Suprapubic skin (tissue), 4 donors: ENCODE data around the gene SF3A2. TPM values are rescaled to one million over a fixed set of nuclear protein-coding genes. Genes with fewer than 3 reads are reported as not detected.

Source experiments
- DNase-seq, 2 donors: peaks; one replicate each; pipeline ENCODE4 v3.0.0-alpha.2; 2019; ENCODE audit warnings: low spot score in 2 of 2
- H3K27ac ChIP-seq: fragments of 200-600 bp; sonication (generic); one replicate; pipeline ENCODE4 v1.5.1; 2019
- H3K27me3 ChIP-seq: fragments of 200-600 bp; sonication (generic); one replicate; pipeline ENCODE4 v1.5.1; 2019
- H3K36me3 ChIP-seq: fragments of 200-600 bp; sonication (generic); one replicate; pipeline ENCODE4 v1.5.1; 2019
- H3K4me1 ChIP-seq: fragments of 200-600 bp; sonication (generic); one replicate; pipeline ENCODE4 v1.5.1; 2019
- H3K4me3 ChIP-seq: fragments of 200-600 bp; sonication (generic); one replicate; pipeline ENCODE4 v1.5.1; 2019; ENCODE audit warnings: mild to moderate bottlenecking
- H3K9me3 ChIP-seq: fragments of 200-600 bp; sonication (generic); one replicate; pipeline ENCODE4 v1.5.1; 2019
- CTCF ChIP-seq, 2 donors: fragments of 200-600 bp in 1 of 2; fragments of 450-650 bp in 1 of 2; sonication (generic) in 1 of 2; IDR thresholded peaks; one replicate each; pipeline ENCODE4 v1.5.1; 2016 to 2019; ENCODE audit warnings: antibody characterized with exemption in 2 of 2, mild to moderate bottlenecking in 1 of 2, moderate library complexity in 1 of 2
- EP300 ChIP-seq: sonication (generic); formaldehyde crosslinking; IDR thresholded peaks from one replicate; pipeline ENCODE4 v1.6.1; 2017; ENCODE audit warnings: antibody characterized with exemption
- POLR2A ChIP-seq, 2 donors: fragments of 450-650 bp; IDR thresholded peaks; one replicate each; pipeline ENCODE4 v1.6.1; 2017; ENCODE audit warnings: antibody characterized with exemption in 2 of 2, mild to moderate bottlenecking in 2 of 2, moderate library complexity in 2 of 2
- POLR2AphosphoS5 ChIP-seq, 3 donors: sonication (generic); formaldehyde crosslinking; IDR thresholded peaks; one replicate each; pipeline ENCODE4 v1.6.1; 2017; ENCODE audit warnings: antibody characterized with exemption in 3 of 3
- WGBS: methylation state at CpG from one replicate; pipeline ENCODE4 v1.1.5; 2018; 5-methylcytosine and 5-hydroxymethylcytosine counted together
- total RNA-seq, 4 donors: library from RNA; depleted of rRNA; stranded (reverse); fragments of >200 nt; gene quantifications; one replicate each; pipeline ENCODE4 v1.1.0, GENCODE V29; 2016

SF3A2 gene
- total RNA-seq, 4 donors from 2014 or later: 48.0 to 103 (median 64.8) TPM

GRCh38 chr19:2191456-2192310 lies 44.9 kb upstream of the SF3A2 start:
- Histone ChIP-seq H3K27me3 (no peaks in the 10 kb centered on the region), H3K36me3 (peaks cover 85% of the 10 kb centered on the region), H3K4me3 (no peak overlapping the region), H3K27ac (no peak overlapping the region), H3K9me3 (no peaks in the 10 kb centered on the region), H3K4me1 (peaks cover 11% of the 10 kb centered on the region)
- WGBS: 76% methylated on average over 10 of the region's 32 CpGs
- DNase-seq: no peak
- TF ChIP-seq CTCF (IDR thresholded peaks at IDR 0.05): no peak
- TF ChIP-seq EP300: no peak
- TF ChIP-seq POLR2A (IDR thresholded peaks at IDR 0.05): no peak
- TF ChIP-seq POLR2AphosphoS5 (IDR thresholded peaks at IDR 0.05): no peak

GRCh38 chr19:2192862-2193261 lies 43.8 kb upstream of the SF3A2 start:
- no peak for DNase-seq

GRCh38 chr19:2193807-2194206 lies 42.8 kb upstream of the SF3A2 start:
- H3K27ac ChIP-seq: no peak overlapping the region
- no peak overlapping the region for H3K4me3 ChIP-seq
- peaks cover 79% of the 10 kb centered on the region for H3K36me3 ChIP-seq
- no peak for DNase-seq
- no peaks in the 10 kb centered on the region for H3K9me3 ChIP-seq
- H3K4me1 ChIP-seq: peaks cover 3% of the 10 kb centered on the region
- no peak for TF ChIP-seq POLR2A (IDR thresholded peaks at IDR 0.05)
- no peak for TF ChIP-seq EP300
- no peak for TF ChIP-seq CTCF (IDR thresholded peaks at IDR 0.05)
- no peak for TF ChIP-seq POLR2AphosphoS5 (IDR thresholded peaks at IDR 0.05)
- H3K27me3 ChIP-seq: no peaks in the 10 kb centered on the region
- 88% methylated on average over 15 of the region's 18 CpGs for WGBS

More at GRCh38 chr19:2192862-2193261, 43.8 kb upstream of the SF3A2 start:
- Histone ChIP-seq H3K27me3 (no peaks in the 10 kb centered on the region), H3K36me3 (peaks cover 83% of the 10 kb centered on the region), H3K27ac (no peak overlapping the region), H3K9me3 (no peaks in the 10 kb centered on the region), H3K4me1 (peaks cover 3% of the 10 kb centered on the region), H3K4me3 (no peak overlapping the region)
- TF ChIP-seq POLR2A (IDR thresholded peaks at IDR 0.05) (no peak), CTCF (IDR thresholded peaks at IDR 0.05) (no peak), POLR2AphosphoS5 (IDR thresholded peaks at IDR 0.05) (no peak)
- 94% methylated on average over 10 of the region's 17 CpGs for WGBS

GRCh38 chr19:2194513-2195078 lies 42.0 kb upstream of the SF3A2 start:
- peaks cover 77% of the 10 kb centered on the region for H3K36me3 ChIP-seq
- TF ChIP-seq POLR2AphosphoS5 (IDR thresholded peaks at IDR 0.05) (no peak), CTCF (IDR thresholded peaks at IDR 0.05) (no peak), POLR2A (IDR thresholded peaks at IDR 0.05) (no peak), EP300 (no peak)
- H3K9me3 ChIP-seq: no peaks in the 10 kb centered on the region
- no peak overlapping the region for H3K27ac ChIP-seq
- H3K4me1 ChIP-seq: peaks cover 3% of the 10 kb centered on the region
- no peak for DNase-seq
- 84% methylated on average over 19 of the region's 25 CpGs for WGBS
- no peak overlapping the region for H3K4me3 ChIP-seq
- no peaks in the 10 kb centered on the region for H3K27me3 ChIP-seq

- WGBS: 78% methylated on average over 7 of the region's 13 CpGs
- DNase-seq: no peak
- Histone ChIP-seq H3K27ac (no peak overlapping the region), H3K4me3 (no peak overlapping the region), H3K27me3 (no peaks in the 10 kb centered on the region), H3K4me1 (peaks cover 3% of the 10 kb centered on the region), H3K9me3 (no peaks in the 10 kb centered on the region), H3K36me3 (peaks cover 77% of the 10 kb centered on the region)
- TF ChIP-seq EP300 (no peak), POLR2AphosphoS5 (IDR thresholded peaks at IDR 0.05) (no peak), POLR2A (IDR thresholded peaks at IDR 0.05) (no peak), CTCF (IDR thresholded peaks at IDR 0.05) (no peak)
Observed at GRCh38 chr19:2195361-2195760, 41.3 kb upstream of the SF3A2 start.
